ENCODE results near the gene PPP1R37. TPM values are rescaled to one million over a fixed set of nuclear protein-coding genes. Genes with fewer than 3 reads are reported as not detected.

The PPP1R37 gene
- total RNA-seq, 1 experiment from 2014 or later = 45.7 TPM

GRCh38 chr19:45112111-45112827, 19.3 kb downstream of the PPP1R37 start:
- H3K4me1 Mint-ChIP-seq (ENCODE audit: low read depth, unreplicated experiment) = peaks cover 51% of the 10 kb centered on the region

GRCh38 chr19:45113628-45114027, 20.6 kb downstream of the PPP1R37 start:
- no peaks in the 10 kb centered on the region for H3K9me3 Mint-ChIP-seq (ENCODE audit: low read depth, unreplicated experiment)
- CTCF ChIA-PET = interaction anchor here (0.9 to 1.6 kb wide), 4 partner anchors 11 to 19 kb away, joined by 3 to 11 read pairs (median 4); no protein-coding TSS in a partner anchor
- H3K4me1 Mint-ChIP-seq (ENCODE audit: low read depth, unreplicated experiment) = peaks cover 59% of the 10 kb centered on the region
- peak overlapping the region; percentile 50 for H3K4me3 Mint-ChIP-seq (ENCODE audit: low read depth, unreplicated experiment)
- H3K36me3 Mint-ChIP-seq (ENCODE audit: insufficient read depth, unreplicated experiment) = peaks cover 17% of the 10 kb centered on the region
- TF ChIP-seq CTCF (IDR thresholded peaks at IDR 0.05; ENCODE audit: unreplicated experiment) = no peak
- peak overlapping the region; percentile 62 for H3K27ac Mint-ChIP-seq (ENCODE audit: unreplicated experiment)
- no peaks in the 10 kb centered on the region for H3K27me3 Mint-ChIP-seq (ENCODE audit: unreplicated experiment)
- intact Hi-C loops (cut with micrococcal nuclease; ENCODE audit: unreplicated experiment) = no loop called here
- peak; percentile 74 for DNase-seq
- no TSS peak for BruUV-seq (replicated peaks)

More at GRCh38 chr19:45112111-45112827, 19.3 kb downstream of the PPP1R37 start:
- no peak for TF ChIP-seq CTCF (IDR thresholded peaks at IDR 0.05; ENCODE audit: unreplicated experiment)
- no peak overlapping the region for H3K4me3 Mint-ChIP-seq (ENCODE audit: low read depth, unreplicated experiment)
- DNase-seq = no peak
- H3K36me3 Mint-ChIP-seq (ENCODE audit: insufficient read depth, unreplicated experiment) = peaks cover 16% of the 10 kb centered on the region
- CTCF ChIA-PET = interaction anchor here (0.7 to 1.2 kb wide), 5 partner anchors 19 to 222 kb away, joined by 3 to 8 read pairs (median 3); partner anchors contain the start of gene PPP1R37
- BruUV-seq (replicated peaks) = no TSS peak
- no peaks in the 10 kb centered on the region for H3K9me3 Mint-ChIP-seq (ENCODE audit: low read depth, unreplicated experiment)
- intact Hi-C loops (cut with micrococcal nuclease; ENCODE audit: unreplicated experiment) = no loop called here
- no peak overlapping the region for H3K27ac Mint-ChIP-seq (ENCODE audit: unreplicated experiment)
- no peaks in the 10 kb centered on the region for H3K27me3 Mint-ChIP-seq (ENCODE audit: unreplicated experiment)

GRCh38 chr19:45114116-45114515, 21.1 kb downstream of the PPP1R37 start:
- H3K27me3 Mint-ChIP-seq (ENCODE audit: unreplicated experiment) = no peaks in the 10 kb centered on the region
- intact Hi-C loops (cut with micrococcal nuclease; ENCODE audit: unreplicated experiment) = no loop called here
- peaks cover 20% of the 10 kb centered on the region for H3K36me3 Mint-ChIP-seq (ENCODE audit: insufficient read depth, unreplicated experiment)
- CTCF ChIA-PET = interaction anchor here (0.9 to 1.6 kb wide), 3 partner anchors 11 to 20 kb away, joined by 3 to 11 read pairs (median 5); no protein-coding TSS in a partner anchor
- H3K27ac Mint-ChIP-seq (ENCODE audit: unreplicated experiment) = peak overlapping the region; percentile 62
- peaks cover 59% of the 10 kb centered on the region for H3K4me1 Mint-ChIP-seq (ENCODE audit: low read depth, unreplicated experiment)
- BruUV-seq (replicated peaks) = no TSS peak
- H3K4me3 Mint-ChIP-seq (ENCODE audit: low read depth, unreplicated experiment) = peak overlapping the region; percentile 50
- TF ChIP-seq CTCF (IDR thresholded peaks at IDR 0.05; ENCODE audit: unreplicated experiment) = no peak
- H3K9me3 Mint-ChIP-seq (ENCODE audit: low read depth, unreplicated experiment) = no peaks in the 10 kb centered on the region
- DNase-seq = no peak

GRCh38 chr19:45115809-45116615, 23.0 kb downstream of the PPP1R37 start:
- no TSS peak for BruUV-seq (replicated peaks)
- DNase-seq = no peak
- Mint-ChIP-seq H3K36me3 (ENCODE audit: insufficient read depth, unreplicated experiment) (peaks cover 21% of the 10 kb centered on the region), H3K27ac (ENCODE audit: unreplicated experiment) (no peak overlapping the region), H3K4me1 (ENCODE audit: low read depth, unreplicated experiment) (peaks cover 45% of the 10 kb centered on the region), H3K4me3 (ENCODE audit: low read depth, unreplicated experiment) (no peak overlapping the region), H3K9me3 (ENCODE audit: low read depth, unreplicated experiment) (no peaks in the 10 kb centered on the region), H3K27me3 (ENCODE audit: unreplicated experiment) (no peaks in the 10 kb centered on the region)
- intact Hi-C loops (cut with micrococcal nuclease; ENCODE audit: unreplicated experiment) = no loop called here
- CTCF ChIA-PET = interaction anchor here (0.7 kb wide), 1 partner anchor 24 kb away, joined by 3 read pairs; no protein-coding TSS in a partner anchor
- TF ChIP-seq CTCF (IDR thresholded peaks at IDR 0.05; ENCODE audit: unreplicated experiment) = no peak

Data from Calu3 (cell line).